Rectal smooth muscle tissue (tissue), 1 donor: ENCODE measurements around the gene UPF2.

ENCODE experiments used
- H3K27ac ChIP-seq: one replicate; pipeline ENCODE4 v1.7.0; 2013; ENCODE audit warnings: low read depth, low read length, inconsistent platforms
- H3K27me3 ChIP-seq: one replicate; pipeline ENCODE4 v1.7.0; 2013; ENCODE audit warnings: low read length; ENCODE audit not compliant: control insufficient read depth, insufficient read depth
- H3K36me3 ChIP-seq: one replicate; pipeline ENCODE4 v1.7.0; 2013; ENCODE audit warnings: low read length; ENCODE audit not compliant: control insufficient read depth, insufficient read depth
- H3K4me1 ChIP-seq: one replicate; pipeline ENCODE4 v1.7.0; 2013; ENCODE audit warnings: low read length; ENCODE audit not compliant: control insufficient read depth, insufficient read depth
- H3K4me3 ChIP-seq: one replicate; pipeline ENCODE4 v1.7.0; 2013; ENCODE audit warnings: low read length
- H3K9ac ChIP-seq: one replicate; pipeline ENCODE4 v1.7.0; 2013; ENCODE audit warnings: low read length

Gene UPF2

DNA sequence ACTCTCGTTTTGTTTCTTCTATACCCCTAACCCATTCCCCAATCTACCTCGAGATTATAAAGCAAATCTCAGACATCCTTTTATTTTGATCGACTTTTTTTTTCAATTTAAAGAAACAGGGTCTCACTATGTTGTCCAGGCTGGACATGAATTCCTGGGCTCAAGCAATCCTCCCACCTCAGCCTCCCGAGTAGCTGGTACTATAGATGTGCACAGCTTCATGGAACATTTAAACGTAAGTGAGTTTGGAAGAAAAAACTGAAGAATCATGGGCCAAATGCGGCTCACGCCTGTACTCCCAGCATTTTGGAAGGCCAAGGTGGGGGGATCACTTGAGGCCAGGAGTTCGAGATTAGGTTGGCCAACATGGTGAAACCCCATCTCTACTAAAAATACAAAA, 96.0 kb downstream of the UPF2 start:
- no peak overlapping the region for H3K27ac ChIP-seq
- no peaks in the 10 kb centered on the region for H3K4me1 ChIP-seq
- H3K4me3 ChIP-seq = no peak overlapping the region
- peaks cover 10% of the 10 kb centered on the region for H3K36me3 ChIP-seq
- no peaks in the 10 kb centered on the region for H3K27me3 ChIP-seq
- H3K9ac ChIP-seq = no peak overlapping the region

DNA sequence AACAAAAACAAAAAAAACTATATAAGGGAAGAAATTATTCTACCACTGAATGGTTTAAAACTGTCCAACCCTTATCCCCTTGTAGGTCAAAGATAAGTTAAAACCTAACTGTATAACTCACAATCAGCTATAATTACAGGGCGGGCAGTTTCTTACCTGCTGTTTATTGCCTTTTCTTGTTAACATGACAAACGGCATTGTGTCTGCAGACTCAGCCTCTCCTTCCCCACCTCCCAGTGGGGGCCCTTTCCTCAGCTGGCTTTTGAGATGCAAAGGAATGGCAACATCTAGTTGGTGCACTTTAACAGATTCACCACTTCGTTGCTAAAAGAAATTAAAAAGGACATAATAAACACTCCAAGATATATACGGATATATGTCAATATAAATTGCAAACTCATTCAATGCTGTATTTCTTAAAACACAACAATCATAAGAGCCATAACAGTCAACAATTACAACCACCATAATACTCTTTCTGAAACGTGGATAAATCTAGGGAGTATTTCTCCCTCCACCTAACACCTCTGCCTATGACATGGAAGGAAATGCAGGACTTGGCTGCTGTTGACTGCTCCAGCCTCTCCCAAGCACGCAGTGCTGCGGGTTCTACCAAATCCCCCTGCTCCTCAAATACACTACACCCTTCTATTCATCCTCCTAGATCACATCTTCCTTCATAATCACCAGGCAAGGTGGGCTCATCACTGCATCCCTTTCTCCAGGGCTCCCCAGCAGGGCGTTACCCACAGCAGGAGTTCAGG, 106.0 kb downstream of the UPF2 start:
- no peak overlapping the region for H3K27ac ChIP-seq
- H3K27me3 ChIP-seq = no peaks in the 10 kb centered on the region
- no peak overlapping the region for H3K4me3 ChIP-seq
- no peaks in the 10 kb centered on the region for H3K4me1 ChIP-seq
- H3K36me3 ChIP-seq = peaks cover 9% of the 10 kb centered on the region
- H3K9ac ChIP-seq = no peak overlapping the region

DNA sequence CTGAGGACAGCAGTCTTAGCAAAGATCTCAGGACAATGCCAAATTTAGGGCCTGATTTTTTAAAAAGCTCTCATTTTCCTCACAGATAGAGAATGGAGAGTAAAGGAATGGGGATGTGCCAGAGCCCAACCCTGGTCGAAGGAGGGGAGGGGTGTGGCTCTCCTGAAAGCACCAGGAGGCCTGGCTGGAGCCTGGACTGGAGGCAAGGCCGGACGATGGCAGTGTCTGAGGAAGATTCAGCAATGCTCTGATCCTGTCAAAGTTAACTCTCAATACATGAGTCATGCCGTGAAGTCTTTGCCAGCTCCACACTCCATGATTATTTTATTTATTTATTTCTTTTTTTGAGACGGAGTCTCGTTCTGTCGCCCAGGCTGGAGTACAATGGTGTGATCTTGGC, 108.3 kb downstream of the UPF2 start:
- no peaks in the 10 kb centered on the region for H3K27me3 ChIP-seq
- peaks cover 23% of the 10 kb centered on the region for H3K36me3 ChIP-seq
- H3K27ac ChIP-seq = no peak overlapping the region
- H3K9ac ChIP-seq = no peak overlapping the region
- no peaks in the 10 kb centered on the region for H3K4me1 ChIP-seq
- H3K4me3 ChIP-seq = no peak overlapping the region

DNA sequence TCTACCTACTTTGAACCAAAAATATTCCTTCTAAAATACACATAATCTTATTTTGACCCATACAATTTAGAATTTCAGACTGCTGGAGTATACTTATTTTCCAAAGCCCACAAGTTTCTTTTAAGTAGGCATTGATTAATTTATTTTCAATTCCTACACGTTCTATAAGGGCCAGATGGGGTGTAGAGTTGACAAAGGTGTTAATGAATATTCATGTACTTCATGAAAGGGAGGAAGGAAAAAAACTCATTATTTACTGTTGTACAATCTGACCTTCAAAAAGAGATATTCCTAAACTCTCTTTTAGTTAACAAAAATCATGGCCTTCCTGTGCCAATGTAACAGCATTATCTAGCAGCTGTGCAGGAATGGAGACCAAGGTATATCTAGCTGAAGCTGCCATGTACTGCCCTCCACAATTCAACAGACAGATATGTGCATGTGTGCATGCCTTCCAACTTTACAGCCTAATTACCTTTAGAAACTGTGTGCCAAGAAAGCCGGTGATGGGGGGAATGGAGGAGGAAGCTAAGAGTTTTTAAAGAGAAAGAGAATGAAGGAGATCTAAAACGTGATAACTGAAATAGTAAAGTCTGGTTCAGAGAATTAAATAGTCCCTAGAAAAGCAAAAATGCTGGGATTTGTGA, 108.9 kb downstream of the UPF2 start:
- Histone ChIP-seq H3K9ac (no peak overlapping the region), H3K4me1 (no peaks in the 10 kb centered on the region), H3K27ac (no peak overlapping the region), H3K36me3 (peaks cover 24% of the 10 kb centered on the region), H3K27me3 (no peaks in the 10 kb centered on the region), H3K4me3 (no peak overlapping the region)

DNA sequence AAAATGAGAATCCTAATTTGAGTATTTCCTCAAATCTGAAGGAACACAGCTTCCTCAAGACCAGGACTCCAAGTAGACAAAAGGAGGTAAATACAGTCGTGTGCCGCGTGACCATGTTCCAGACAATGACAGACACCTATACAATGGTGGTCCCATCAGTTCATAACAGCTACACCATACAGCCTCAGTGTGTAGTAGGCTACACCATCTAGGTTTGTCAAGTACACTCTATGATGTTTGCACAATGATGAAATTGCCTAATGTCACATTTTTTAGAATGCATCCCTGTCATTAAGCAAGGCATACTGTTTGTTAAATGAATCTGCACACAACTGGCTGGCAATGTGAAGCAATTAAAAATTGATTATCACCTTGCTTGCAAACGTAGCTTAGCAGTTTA, 111.6 kb downstream of the UPF2 start:
- Histone ChIP-seq H3K9ac (no peak overlapping the region), H3K27ac (no peak overlapping the region), H3K27me3 (no peaks in the 10 kb centered on the region), H3K36me3 (peaks cover 33% of the 10 kb centered on the region), H3K4me1 (no peaks in the 10 kb centered on the region), H3K4me3 (no peak overlapping the region)

DNA sequence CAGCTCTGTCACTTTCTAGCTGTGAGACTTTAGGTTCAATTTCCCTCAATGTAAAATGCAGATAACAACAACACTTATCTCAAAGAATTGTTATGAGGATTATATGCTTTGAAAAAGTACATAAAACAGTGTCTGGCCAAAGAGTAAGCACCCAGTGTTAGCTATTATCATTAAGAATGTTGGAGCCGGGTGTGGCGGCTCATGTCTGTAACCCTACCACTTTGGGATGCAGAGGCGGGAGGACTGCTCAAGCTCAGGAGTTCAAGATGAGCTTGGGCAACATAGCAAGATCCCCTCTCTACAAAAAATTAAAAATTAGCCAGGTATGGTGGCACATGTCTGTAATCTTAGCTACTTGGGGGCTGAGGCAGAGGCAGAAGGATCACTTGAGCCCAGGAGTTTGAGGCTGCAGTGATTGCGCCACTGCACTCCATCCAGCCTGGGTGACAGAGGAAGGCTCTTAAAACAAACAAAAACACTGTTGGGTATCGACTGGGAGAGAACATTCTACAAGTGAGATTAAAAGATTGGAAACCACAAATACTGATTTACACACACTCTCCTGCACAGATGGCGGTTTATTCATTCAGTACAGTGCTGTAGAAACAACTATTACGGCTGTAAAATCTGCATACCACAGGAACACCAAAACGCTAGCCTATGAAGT, 112.2 kb downstream of the UPF2 start:
- H3K9ac ChIP-seq = no peak overlapping the region
- no peaks in the 10 kb centered on the region for H3K27me3 ChIP-seq
- no peak overlapping the region for H3K4me3 ChIP-seq
- H3K27ac ChIP-seq = no peak overlapping the region
- peaks cover 35% of the 10 kb centered on the region for H3K36me3 ChIP-seq
- H3K4me1 ChIP-seq = no peaks in the 10 kb centered on the region

DNA sequence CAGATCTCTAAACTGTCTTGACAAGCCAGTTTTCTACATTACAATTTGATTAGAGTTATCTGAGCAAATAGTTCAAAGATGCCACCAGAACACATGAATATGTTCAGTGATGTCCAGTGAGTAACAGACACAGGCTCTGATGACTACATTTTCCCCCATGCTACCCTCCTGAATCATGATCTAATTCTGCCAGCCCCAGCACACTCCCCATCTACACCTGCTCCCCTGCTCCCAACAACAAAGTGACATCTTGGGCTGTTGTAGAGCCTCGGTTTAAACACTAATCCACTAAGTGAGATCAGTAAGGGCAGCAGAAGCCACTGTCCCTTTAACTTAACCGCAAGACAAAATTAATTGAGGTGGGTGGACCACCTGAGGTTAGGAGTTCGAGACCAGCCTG, 114.9 kb downstream of the UPF2 start:
- H3K27ac ChIP-seq = no peak overlapping the region
- H3K27me3 ChIP-seq = no peaks in the 10 kb centered on the region
- H3K4me1 ChIP-seq = no peaks in the 10 kb centered on the region
- H3K9ac ChIP-seq = no peak overlapping the region
- no peak overlapping the region for H3K4me3 ChIP-seq
- H3K36me3 ChIP-seq = peaks cover 31% of the 10 kb centered on the region

DNA sequence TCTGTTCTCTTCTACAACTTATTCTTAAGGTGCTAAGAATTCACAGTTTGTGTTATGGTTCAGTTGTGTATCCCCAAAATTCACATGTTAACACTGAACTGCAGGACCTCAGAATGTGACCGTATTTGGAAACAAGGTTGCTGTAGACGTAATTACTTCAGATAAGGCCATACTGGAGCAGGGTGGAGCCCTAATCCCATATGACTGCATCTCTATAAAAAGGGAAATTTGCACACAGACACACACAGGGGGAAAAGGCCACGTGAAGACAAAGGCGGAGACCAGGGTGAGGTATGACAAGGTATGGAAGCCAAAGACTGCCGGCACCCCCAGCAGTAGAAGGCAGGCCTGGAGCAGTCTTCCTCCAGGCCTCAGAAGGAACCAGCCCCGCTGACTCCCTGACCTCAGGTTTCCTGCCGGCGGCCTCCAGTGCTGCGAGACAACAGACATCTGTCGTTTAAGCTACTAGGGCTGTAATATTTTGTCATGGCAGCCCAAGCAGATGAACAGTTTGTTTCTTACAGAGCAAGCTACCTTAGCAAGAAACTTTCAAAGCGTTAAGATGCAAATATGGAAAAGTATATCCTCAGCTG, 120.7 kb downstream of the UPF2 start:
- no peak overlapping the region for H3K4me3 ChIP-seq
- H3K4me1 ChIP-seq = no peaks in the 10 kb centered on the region
- H3K36me3 ChIP-seq = peaks cover 25% of the 10 kb centered on the region
- no peaks in the 10 kb centered on the region for H3K27me3 ChIP-seq
- H3K27ac ChIP-seq = no peak overlapping the region
- H3K9ac ChIP-seq = no peak overlapping the region

DNA sequence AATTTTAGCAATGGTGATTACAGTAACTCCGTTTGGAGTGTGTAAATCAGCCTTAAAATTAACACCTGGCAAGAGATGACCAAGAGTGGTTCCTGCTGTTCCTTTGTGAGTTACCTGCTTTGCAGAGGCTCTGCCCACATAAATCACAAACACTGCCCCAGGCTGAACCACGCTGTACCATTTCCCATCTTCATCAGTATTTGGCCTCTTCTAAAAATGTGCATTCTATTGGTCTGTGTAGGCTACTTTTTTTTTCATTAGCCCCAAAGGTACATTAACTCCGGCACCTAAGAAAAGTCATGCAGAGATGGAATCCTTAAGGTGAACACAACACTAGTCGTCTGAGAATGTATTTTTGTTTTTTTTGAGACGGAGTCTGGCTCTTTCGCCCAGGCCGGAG, 123.3 kb downstream of the UPF2 start:
- H3K4me3 ChIP-seq = no peak overlapping the region
- H3K4me1 ChIP-seq = no peaks in the 10 kb centered on the region
- H3K27me3 ChIP-seq = no peaks in the 10 kb centered on the region
- no peak overlapping the region for H3K27ac ChIP-seq
- peaks cover 12% of the 10 kb centered on the region for H3K36me3 ChIP-seq
- no peak overlapping the region for H3K9ac ChIP-seq

DNA sequence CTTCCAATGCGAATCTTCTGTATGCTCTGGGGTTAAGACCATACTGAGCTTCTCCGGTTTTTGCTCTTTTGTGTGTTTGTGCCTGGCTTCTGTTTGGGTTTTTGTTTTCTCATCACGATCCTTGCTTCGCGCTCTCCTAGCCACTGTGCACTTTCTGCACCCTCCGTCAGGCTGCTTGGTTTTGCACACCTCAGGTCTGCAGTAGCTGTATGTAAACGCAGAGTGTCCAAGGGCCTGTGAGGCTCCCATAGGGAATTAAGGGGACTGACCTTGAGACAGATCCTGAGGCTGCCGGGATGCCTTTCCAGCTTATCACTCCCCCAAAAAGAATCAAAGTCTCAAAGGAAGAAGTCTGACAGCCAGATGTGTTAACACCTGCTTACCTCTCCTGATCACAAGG, 124.2 kb downstream of the UPF2 start:
- H3K4me3 ChIP-seq = no peak overlapping the region
- no peak overlapping the region for H3K27ac ChIP-seq
- H3K9ac ChIP-seq = no peak overlapping the region
- peaks cover 12% of the 10 kb centered on the region for H3K36me3 ChIP-seq
- H3K4me1 ChIP-seq = no peaks in the 10 kb centered on the region
- no peaks in the 10 kb centered on the region for H3K27me3 ChIP-seq

DNA sequence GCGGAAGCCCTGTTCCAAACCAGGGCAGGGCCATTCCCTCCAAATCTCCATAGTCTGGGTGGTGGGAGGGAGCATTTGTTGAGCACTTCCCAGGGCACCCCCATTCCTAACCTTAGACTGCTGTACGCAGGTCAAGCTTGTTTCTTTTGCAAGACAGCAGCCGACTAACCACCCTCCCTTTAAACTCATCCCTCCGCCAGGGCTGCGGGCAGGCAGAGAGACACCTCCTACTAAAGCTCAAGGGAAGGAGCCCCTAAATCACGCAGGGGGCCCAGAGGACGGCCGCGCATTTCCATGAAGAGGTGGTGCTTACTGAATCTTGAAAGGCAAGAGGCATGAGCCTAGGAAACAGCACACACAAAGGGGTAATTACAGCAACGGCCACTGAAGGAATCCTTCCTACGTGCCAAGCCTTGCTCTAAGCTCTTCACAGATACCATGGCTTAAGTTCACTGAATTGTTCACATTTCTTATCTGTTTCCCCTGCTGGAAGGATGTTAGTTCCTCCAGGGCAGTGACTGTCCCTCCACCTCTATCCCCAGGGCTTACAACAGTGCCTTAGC, 129.4 kb downstream of the UPF2 start:
- H3K4me1 ChIP-seq = no peaks in the 10 kb centered on the region
- no peak overlapping the region for H3K4me3 ChIP-seq
- H3K27me3 ChIP-seq = no peaks in the 10 kb centered on the region
- H3K36me3 ChIP-seq = no peaks in the 10 kb centered on the region
- no peak overlapping the region for H3K9ac ChIP-seq
- H3K27ac ChIP-seq = no peak overlapping the region

DNA sequence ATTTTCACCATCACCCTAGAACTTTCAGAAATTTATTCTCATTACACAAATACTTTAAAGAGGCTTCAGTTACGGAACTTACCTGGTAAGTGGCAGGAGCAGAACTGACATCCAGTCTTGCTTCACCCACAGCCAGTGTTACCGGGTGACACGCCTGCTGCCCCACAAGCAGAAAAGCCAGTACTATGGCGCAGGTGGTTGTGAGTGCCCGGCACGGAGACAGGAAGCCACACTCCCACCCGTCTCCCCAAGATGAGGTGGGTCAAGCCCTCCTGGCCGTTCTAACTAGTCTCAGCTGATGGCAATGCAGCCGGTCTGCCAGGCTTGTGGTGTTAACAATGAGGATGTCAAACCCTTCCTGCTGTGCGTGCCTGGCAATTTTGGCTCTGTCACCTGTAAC, 132.5 kb downstream of the UPF2 start:
- Histone ChIP-seq H3K36me3 (no peaks in the 10 kb centered on the region), H3K9ac (no peak overlapping the region), H3K27me3 (no peaks in the 10 kb centered on the region), H3K4me1 (no peaks in the 10 kb centered on the region), H3K4me3 (no peak overlapping the region), H3K27ac (no peak overlapping the region)
